ENCODE measurements around the gene NIPAL3.

The NIPAL3 gene

GRCh38 chr1:24390924-24391782, 24.4 kb upstream of the NIPAL3 start:
- FAIRE-seq = no peak
- DNase-seq (ENCODE audit: extremely low spot score, insufficient read length, low read depth) = no peak

DNA sequence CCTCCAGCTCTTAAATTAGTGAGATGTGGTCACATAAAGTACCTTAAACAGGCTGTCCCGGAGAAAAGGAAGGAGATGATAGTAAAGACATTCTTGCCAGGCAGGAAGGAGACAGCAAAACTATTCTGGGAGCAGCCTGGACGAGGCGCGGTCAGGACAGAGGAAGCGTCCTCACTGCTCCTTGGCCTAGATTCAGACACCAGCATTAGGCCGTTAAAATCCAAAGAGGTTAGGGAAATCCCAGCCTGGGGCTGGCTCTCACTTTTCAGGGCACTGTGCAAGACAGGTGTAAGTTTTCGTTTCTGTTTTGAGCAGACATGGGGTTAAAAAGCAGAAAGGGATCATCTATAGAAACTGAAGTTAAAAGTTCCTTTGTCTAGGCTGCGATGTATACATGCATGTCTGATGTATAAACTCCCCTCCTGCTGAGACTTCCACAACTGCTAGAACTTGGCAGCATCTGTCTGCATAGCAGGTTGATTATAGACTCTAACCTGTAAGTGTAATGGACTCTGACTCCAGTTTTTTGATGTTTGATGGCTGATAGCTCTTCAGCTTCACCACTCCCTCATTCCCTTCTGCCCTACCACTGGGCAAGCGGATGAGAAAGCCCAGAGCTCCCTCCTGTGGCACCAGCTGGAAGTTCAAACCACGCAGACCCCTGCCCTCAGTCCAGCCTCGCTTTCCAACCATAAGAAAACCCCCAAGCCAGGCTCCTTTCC, 23.6 kb upstream of the NIPAL3 start:
- FAIRE-seq (peak; percentile 90), DNase-seq (ENCODE audit: extremely low spot score, insufficient read length, low read depth) (no peak)

GRCh38 chr1:24392604-24392946, 23.0 kb upstream of the NIPAL3 start:
- DNase-seq (ENCODE audit: extremely low spot score, insufficient read length, low read depth) = no peak
- no peak for FAIRE-seq

DNA sequence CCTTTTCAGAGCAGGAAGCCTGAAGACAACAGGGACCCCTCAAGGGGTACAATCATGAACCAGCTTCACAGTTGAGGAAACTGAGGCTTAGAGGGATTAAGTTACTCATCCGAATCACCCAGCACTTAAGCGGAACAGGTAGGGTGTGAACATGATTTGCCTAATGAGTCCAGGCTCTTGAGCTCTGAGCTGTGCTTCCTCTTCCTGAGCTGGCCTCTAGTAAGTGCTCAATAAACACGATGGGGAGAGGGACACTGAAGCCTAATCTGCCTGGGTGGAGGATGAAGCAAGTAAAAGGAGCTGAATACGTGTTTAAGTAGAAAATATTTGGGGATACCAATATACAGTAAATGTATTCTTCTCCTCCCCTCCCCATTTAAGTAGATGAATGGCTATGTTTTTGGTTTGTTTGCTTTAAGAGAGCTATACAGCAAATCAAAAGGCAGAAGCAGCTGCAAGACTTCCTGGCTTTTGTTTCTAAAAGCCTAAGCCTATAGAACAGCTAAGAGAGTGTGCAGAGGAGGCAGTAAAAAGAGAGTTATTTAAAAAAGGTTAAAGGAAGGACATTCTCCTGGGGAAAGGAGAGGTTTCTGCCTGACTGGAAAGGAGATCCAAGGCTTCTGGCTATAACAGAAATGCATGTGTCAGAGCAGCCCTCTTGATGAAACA, 22.5 kb upstream of the NIPAL3 start:
- DNase-seq (ENCODE audit: extremely low spot score, insufficient read length, low read depth) (no peak), FAIRE-seq (peak; percentile 88)

DNA sequence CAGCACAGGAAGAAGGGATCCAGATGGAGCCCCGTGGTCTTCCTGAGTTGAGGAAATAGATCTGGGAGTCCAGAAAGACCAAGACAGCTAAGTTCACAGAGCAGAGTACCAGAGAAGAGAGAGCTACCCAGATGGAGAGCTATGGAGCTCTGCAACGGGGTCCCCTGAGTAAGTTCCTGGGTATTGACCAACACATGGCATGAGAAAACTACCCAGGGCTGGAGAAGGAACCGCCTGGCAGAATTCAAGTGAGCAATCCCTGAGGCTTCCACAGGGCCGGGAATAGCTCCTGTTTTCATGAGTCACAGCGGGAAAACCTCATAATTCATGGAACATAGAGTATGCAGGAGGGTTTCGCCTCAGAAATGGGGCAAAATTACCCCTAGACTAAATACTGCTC, 21.7 kb upstream of the NIPAL3 start:
- FAIRE-seq (no peak), DNase-seq (ENCODE audit: extremely low spot score, insufficient read length, low read depth) (no peak)

DNA sequence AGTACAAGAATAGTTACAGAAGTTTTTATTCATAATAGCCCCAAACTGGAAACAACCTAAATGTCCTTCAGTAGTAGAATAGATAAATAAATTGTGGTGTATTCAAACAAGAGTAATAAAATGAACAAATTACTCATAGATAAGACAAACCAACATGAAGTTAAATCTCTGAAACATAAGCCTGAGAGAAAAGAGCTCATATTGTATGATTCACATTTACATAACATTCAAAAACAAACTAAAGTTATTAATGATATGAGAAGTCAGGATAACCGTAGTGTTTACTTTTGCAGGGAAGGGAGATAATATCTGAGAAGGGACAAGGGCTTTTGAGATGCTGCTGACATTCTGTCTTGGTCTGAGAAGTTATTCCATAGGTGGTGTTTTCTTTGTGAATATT, 15.5 kb upstream of the NIPAL3 start:
- DNase-seq (ENCODE audit: extremely low spot score, insufficient read length, low read depth) = no peak
- FAIRE-seq = no peak

GRCh38 chr1:24403806-24404205, 11.8 kb upstream of the NIPAL3 start:
- FAIRE-seq (no peak), DNase-seq (ENCODE audit: extremely low spot score, insufficient read length, low read depth) (no peak)

GRCh38 chr1:24406788-24407187, 8.8 kb upstream of the NIPAL3 start:
- DNase-seq (ENCODE audit: extremely low spot score, insufficient read length, low read depth) (no peak), FAIRE-seq (no peak)

DNA sequence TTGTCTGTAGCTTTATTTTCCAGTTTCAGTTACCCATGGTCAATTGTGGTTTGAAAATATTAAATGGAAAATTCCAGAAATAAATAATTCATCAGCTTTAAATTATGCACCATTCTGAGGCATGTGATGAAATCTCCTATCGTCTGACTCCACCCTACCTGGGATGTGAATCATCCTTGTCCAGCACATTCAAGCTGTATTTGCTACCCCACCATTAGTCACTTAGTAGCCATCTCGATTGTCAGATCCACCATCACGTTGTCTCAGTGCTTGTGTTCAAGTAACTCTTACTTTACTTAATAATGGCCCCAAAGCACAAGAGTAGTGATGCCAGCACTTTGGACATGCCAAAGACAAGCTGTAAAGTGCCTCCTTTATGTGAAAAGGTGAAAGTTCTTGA, 6.1 kb upstream of the NIPAL3 start:
- DNase-seq (ENCODE audit: extremely low spot score, insufficient read length, low read depth) (no peak), FAIRE-seq (no peak)

GRCh38 chr1:24410750-24411149, 4.9 kb upstream of the NIPAL3 start:
- FAIRE-seq (no peak), DNase-seq (ENCODE audit: extremely low spot score, insufficient read length, low read depth) (no peak)

DNA sequence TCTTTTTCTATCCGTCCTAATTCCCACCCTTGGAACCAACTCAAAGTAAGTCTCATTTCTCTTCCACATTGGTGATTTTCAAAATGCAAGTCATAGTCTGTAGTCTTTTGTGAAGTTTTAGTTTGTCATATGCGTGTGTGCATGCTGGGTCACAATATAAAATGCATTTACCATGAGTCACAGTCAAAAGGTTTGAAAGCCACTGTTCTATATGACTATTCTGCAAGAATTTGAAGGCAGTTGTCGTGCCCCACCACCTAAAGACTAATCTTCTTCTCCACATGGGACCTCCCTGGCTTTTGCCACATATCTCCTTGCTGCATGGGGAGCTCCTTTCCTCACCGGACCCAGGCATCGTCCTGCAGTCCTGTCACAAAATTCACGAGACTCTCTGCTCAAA, 3.6 kb upstream of the NIPAL3 start:
- DNase-seq (ENCODE audit: extremely low spot score, insufficient read length, low read depth) (no peak), FAIRE-seq (no peak)

DNA sequence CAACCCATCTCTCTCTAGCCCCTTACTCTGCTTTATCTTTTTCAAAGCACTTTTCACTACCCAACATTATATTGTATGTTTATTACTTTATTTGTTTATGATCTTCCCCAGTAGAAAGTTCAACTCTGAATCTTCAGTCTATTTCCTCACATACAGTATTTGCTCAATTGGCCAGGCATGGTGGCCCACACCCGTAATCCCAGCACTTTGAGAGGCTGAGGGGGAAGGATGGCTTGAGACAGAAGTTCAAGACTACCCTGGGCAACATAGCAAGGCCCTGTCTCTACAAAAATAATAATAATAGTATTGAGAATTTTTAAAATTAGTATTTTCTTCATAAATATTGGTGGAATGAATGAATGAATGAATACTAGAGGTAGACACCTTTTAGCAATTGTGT, 3.2 kb upstream of the NIPAL3 start:
- no peak for FAIRE-seq
- DNase-seq (ENCODE audit: extremely low spot score, insufficient read length, low read depth) = no peak

DNA sequence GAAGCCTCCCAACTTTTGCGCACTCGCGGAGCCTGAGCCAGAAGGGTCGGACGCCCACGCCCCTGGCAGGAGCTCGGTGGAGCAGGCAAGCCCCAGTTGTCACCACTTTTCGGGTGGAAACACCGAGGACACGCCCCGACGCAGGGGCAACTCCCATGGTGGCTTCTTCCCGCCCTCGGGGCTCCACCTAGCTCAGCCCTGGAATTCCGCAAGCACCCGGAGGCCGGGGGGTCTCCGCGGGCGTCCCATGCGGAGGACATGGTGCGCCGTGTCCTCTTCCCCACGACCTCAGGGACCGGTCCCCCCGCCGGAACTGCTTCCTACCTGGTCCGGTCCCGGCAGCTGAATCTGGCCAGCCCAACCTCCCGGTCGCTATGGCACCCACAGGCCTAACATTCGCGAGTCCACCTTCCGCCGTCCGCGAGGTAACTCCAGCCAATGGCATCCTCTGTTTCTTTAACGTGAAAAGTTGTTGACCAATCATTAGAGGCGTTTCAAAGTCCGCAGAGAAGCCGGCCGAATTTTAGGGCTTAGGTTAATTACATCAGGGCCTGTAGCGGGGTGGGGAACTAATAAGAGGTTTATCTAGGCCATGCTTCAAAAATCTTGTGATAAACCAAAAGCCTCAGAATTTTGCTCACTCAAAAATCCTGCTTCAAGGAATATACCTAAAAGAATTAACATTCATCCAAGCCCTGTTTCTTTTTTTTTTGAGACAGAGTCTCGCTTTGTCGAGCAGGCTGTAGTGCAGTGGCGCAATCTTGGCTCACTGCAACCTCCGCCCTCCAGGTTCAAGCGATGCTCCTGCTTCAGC, 2.0 kb upstream of the NIPAL3 start, which contains the start of gene STPG1:
Gene STPG1, minus strand, starts transcription at position 433 of the 814 bp plus-strand sequence. CDS start 12,394 bp downstream, outside the sequence.
- peak; percentile 79 for DNase-seq (ENCODE audit: extremely low spot score, insufficient read length, low read depth)
- peak; percentile 89 for FAIRE-seq

DNA sequence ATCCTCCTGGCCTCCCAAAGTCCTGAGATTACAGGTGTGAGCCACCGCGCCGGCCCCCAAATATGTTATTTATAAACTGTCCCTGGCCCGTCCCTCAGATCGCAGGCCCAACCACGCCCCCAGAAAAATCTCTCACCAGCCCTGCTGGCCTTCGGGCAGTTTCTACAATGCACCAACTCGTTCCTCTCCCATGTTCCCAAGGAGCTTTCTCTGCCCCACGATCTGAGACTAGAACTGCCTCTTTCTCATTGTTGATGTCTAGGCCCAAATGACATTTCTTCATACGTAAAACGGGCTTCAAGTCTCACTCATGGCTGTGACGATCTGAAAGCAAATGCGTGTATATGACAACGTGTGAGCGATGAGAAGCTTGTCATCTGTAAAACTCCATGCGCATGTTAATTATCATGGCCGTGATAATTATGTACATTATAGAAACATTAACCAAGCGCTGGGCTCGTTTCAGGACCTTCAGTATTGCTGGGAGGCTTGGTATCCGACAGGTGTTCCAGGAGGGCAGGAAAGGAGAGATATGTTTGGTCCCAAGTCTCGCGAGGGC, 748 bp upstream of the NIPAL3 start:
- DNase-seq (ENCODE audit: extremely low spot score, insufficient read length, low read depth) (no peak), FAIRE-seq (no peak)

DNA sequence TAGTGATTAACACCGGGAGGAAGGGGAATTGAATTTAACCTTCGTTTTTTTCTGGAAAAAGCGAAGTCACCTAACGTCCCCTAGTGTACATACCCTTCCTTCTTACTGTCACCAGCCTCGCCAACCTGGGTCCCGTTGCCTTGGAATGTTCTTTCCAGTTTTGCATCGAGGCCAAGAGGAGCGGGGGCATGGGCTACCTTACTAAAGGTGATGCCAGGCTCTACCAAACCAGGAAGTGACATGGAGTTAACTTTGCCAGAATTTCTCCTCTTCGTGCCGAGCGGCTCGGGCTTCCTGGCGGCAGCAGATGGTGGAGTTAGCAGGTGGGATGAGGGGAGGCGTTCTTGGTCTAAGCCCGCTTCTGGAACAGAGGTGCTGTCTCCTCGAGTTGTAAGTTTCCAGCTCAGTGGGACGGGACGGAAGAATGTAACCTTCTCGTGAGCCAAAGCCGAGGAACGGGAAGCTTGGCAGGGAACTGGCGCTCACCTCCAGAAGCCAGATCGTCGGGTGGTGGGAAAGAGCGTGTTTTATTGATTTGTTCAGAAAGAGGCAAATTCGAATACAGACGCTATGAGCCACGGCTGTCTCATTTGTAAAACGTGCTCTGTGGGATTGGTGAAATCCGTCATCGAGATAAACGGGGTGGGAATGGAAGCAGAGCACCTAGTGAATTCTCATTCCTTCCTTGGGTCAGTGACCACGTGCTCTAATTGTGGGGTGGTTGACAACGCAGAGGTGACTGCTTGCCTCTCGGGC, 486 bp downstream of the NIPAL3 start:
- no peak for DNase-seq (ENCODE audit: extremely low spot score, insufficient read length, low read depth)
- no peak for FAIRE-seq

- peak; percentile 60 for FAIRE-seq
- DNase-seq (ENCODE audit: extremely low spot score, insufficient read length, low read depth) = no peak
Observed at GRCh38 chr1:24416666-24417391, 1.2 kb downstream of the NIPAL3 start.

DNA sequence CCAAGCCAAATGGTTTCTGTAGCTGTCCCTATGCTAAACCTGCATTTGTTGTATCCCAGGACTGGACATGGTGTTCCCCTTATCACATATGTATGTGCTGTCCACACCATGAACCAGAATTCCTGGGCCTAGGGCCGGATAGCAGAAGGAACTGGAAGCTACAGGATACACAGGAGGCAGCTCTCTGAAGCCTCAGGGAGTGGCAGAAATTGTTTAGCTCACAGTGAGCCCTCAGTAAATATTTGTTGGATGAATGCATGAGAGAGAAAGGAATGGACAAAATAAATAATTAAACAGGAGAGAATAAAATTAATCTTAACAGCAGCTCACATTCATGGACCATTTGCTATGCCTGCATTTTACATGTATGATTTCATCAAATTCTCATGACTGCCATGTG, 2.1 kb downstream of the NIPAL3 start:
- DNase-seq (ENCODE audit: extremely low spot score, insufficient read length, low read depth) = no peak
- no peak for FAIRE-seq

DNA sequence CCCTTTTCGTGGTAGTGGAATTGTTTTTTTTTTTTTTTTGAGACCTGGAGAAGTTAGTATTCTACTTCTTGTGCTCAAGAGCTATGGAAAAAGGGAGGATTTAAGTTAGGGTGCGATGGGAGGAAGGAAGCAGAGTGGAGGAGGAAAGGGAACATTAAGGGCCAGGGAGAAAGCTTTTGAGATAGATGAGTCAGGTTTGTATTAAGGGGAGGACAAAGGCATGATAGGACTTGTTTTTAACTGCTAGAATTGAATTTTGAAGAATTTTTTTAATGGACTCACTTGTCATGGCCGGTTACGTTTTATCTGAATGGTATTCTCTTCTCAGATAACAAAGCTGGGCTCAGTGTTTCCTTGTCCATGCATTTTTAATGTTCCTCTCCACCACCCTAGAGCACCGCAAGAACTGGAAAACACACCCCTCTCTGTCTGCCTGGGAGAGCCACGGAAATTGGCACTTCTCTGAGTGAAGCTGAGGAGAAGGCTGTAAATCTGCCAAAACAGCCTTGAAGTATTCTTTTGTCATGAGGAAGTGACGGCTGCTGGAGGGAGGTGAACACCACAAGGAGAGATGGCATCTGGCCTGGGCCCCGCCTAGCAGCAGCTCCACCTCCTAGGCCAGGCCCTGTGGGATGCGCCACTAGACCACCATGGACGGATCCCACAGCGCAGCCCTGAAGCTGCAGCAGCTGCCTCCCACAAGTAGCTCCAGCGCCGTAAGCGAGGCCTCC, 3.5 kb downstream of the NIPAL3 start:
- FAIRE-seq = no peak
- DNase-seq (ENCODE audit: extremely low spot score, insufficient read length, low read depth) = no peak

Measured in GM18507 (cell line).